Measurements from ENCODE around the gene HIVEP2. TPM values are rescaled to one million over a fixed set of nuclear protein-coding genes. Genes with fewer than 3 reads are reported as not detected.

HIVEP2 gene
- total RNA-seq, 1 experiment from 2014 or later, result 9.1 TPM

GRCh38 chr6:142761756-142762155 is 183.2 kb downstream of the HIVEP2 start:
- TF ChIP-seq EZH2 (IDR thresholded peaks at IDR 0.05; ENCODE audit: low read length, unreplicated experiment) (no peak), EZH2phosphoT487 (IDR thresholded peaks at IDR 0.05; ENCODE audit: borderline replicate concordance, low read length) (no peak), CTCF (conservative IDR thresholded peaks at IDR 0.05; ENCODE audit: low read depth, low read length) (no peak)
- Histone ChIP-seq H3K9ac (ENCODE audit: low read length) (no peak overlapping the region), H3K36me3 (ENCODE audit: low read depth, low read length) (peaks cover 15% of the 10 kb centered on the region), H3K9me2 (replicated peaks; ENCODE audit: low read length) (no peaks in the 10 kb centered on the region), H3K4me1 (ENCODE audit: insufficient read depth, low read length) (peaks cover 9% of the 10 kb centered on the region), H3F3A (ENCODE audit: low read length, unreplicated experiment) (no peaks in the 10 kb centered on the region), H4K20me1 (ENCODE audit: low read length) (no peaks in the 10 kb centered on the region), H3K79me2 (ENCODE audit: low read length) (no peaks in the 10 kb centered on the region), H3K9me3 (ENCODE audit: low read length) (no peaks in the 10 kb centered on the region), H2AFZ (ENCODE audit: low read length) (no peak overlapping the region), H3K4me3 (ENCODE audit: low read length) (no peak overlapping the region), H3K27me3 (ENCODE audit: low read length) (no peaks in the 10 kb centered on the region), H3K27ac (ENCODE audit: low read length) (no peak overlapping the region), H3K4me2 (ENCODE audit: low read length) (no peak overlapping the region)
- no peak for DNase-seq
- intact Hi-C loops (cut with micrococcal nuclease), result no loop called here
- ChIA-PET CTCF (no interaction called here), POLR2A (ENCODE audit: unreplicated experiment) (no interaction called here)
- ATAC-seq, result no peak
- no TSS peak for BruUV-seq (replicated peaks)

GRCh38 chr6:142760152-142760551 is 184.8 kb downstream of the HIVEP2 start:
- no peaks in the 10 kb centered on the region for H3F3A ChIP-seq (ENCODE audit: low read length, unreplicated experiment)
- no peaks in the 10 kb centered on the region for H3K79me2 ChIP-seq (ENCODE audit: low read length)
- POLR2A ChIA-PET (ENCODE audit: unreplicated experiment), result interaction anchor here (0.6 kb wide), 1 partner anchor 111 kb away, joined by 3 read pairs; no protein-coding TSS in a partner anchor
- H2AFZ ChIP-seq (ENCODE audit: low read length), result no peak overlapping the region
- peaks cover 15% of the 10 kb centered on the region for H3K36me3 ChIP-seq (ENCODE audit: low read depth, low read length)
- H3K27ac ChIP-seq (ENCODE audit: low read length), result no peak overlapping the region
- DNase-seq, result peak; percentile 22
- H4K20me1 ChIP-seq (ENCODE audit: low read length), result no peaks in the 10 kb centered on the region
- no peak for TF ChIP-seq EZH2phosphoT487 (IDR thresholded peaks at IDR 0.05; ENCODE audit: borderline replicate concordance, low read length)
- no peak for TF ChIP-seq CTCF (conservative IDR thresholded peaks at IDR 0.05; ENCODE audit: low read depth, low read length)
- TF ChIP-seq EZH2 (IDR thresholded peaks at IDR 0.05; ENCODE audit: low read length, unreplicated experiment), result no peak
- no peak overlapping the region for H3K9ac ChIP-seq (ENCODE audit: low read length)
- intact Hi-C loops (cut with micrococcal nuclease), result no loop called here
- ATAC-seq, result no peak
- TSS peak; percentile 34 for BruUV-seq (replicated peaks)
- H3K4me2 ChIP-seq (ENCODE audit: low read length), result no peak overlapping the region
- H3K9me3 ChIP-seq (ENCODE audit: low read length), result no peaks in the 10 kb centered on the region
- H3K4me1 ChIP-seq (ENCODE audit: insufficient read depth, low read length), result peaks cover 19% of the 10 kb centered on the region
- no peaks in the 10 kb centered on the region for H3K27me3 ChIP-seq (ENCODE audit: low read length)
- CTCF ChIA-PET, result no interaction called here
- H3K4me3 ChIP-seq (ENCODE audit: low read length), result no peak overlapping the region
- H3K9me2 ChIP-seq (replicated peaks; ENCODE audit: low read length), result no peaks in the 10 kb centered on the region

GRCh38 chr6:142758629-142759025 is 186.3 kb downstream of the HIVEP2 start:
- Histone ChIP-seq H3K9me2 (replicated peaks; ENCODE audit: low read length) (no peaks in the 10 kb centered on the region), H3K9ac (ENCODE audit: low read length) (no peak overlapping the region), H2AFZ (ENCODE audit: low read length) (no peak overlapping the region), H3K27ac (ENCODE audit: low read length) (no peak overlapping the region), H3F3A (ENCODE audit: low read length, unreplicated experiment) (no peaks in the 10 kb centered on the region), H3K79me2 (ENCODE audit: low read length) (no peaks in the 10 kb centered on the region), H3K27me3 (ENCODE audit: low read length) (no peaks in the 10 kb centered on the region), H3K4me3 (ENCODE audit: low read length) (no peak overlapping the region), H3K36me3 (ENCODE audit: low read depth, low read length) (peaks cover 15% of the 10 kb centered on the region), H4K20me1 (ENCODE audit: low read length) (no peaks in the 10 kb centered on the region), H3K4me2 (ENCODE audit: low read length) (no peak overlapping the region), H3K9me3 (ENCODE audit: low read length) (no peaks in the 10 kb centered on the region), H3K4me1 (ENCODE audit: insufficient read depth, low read length) (peaks cover 19% of the 10 kb centered on the region)
- no peak for TF ChIP-seq EZH2phosphoT487 (IDR thresholded peaks at IDR 0.05; ENCODE audit: borderline replicate concordance, low read length)
- no peak for TF ChIP-seq CTCF (conservative IDR thresholded peaks at IDR 0.05; ENCODE audit: low read depth, low read length)
- TF ChIP-seq EZH2 (IDR thresholded peaks at IDR 0.05; ENCODE audit: low read length, unreplicated experiment), result no peak
- CTCF ChIA-PET, result no interaction called here
- ATAC-seq, result no peak
- intact Hi-C loops (cut with micrococcal nuclease), result no loop called here
- no peak for DNase-seq
- BruUV-seq (replicated peaks), result no TSS peak
- POLR2A ChIA-PET (ENCODE audit: unreplicated experiment), result no interaction called here

All from PC-3 (cell line).